H9 (cell line): ENCODE measurements around the gene ANKZF1. TPM values are rescaled to one million over a fixed set of nuclear protein-coding genes. Genes with fewer than 3 reads are reported as not detected.
"Not testable (repeated sequence)": the region's sequence is repeated elsewhere in the genome, so short reads cannot be mapped to it uniquely, and the experiment has no call there.

Source experiments
- DNase-seq: peaks from one replicate; pipeline ENCODE4 v3.0.0-alpha.2; 2017
- H2AFZ ChIP-seq: one replicate; pipeline ENCODE4 v1.6.1; 2013; ENCODE audit warnings: mild to moderate bottlenecking, low read length, control low read depth, moderate library complexity
- H2AK5ac ChIP-seq: 2 replicates; pipeline ENCODE4 v1.6.1; 2013; ENCODE audit warnings: low read length, control low read depth, mixed read lengths; ENCODE audit not compliant: insufficient read length
- H2BK120ac ChIP-seq: one replicate; pipeline ENCODE4 v1.6.1; 2013; ENCODE audit warnings: low read depth, mild to moderate bottlenecking, low read length, control low read depth, inconsistent platforms; ENCODE audit not compliant: poor library complexity, severe bottlenecking
- H2BK12ac ChIP-seq: 2 replicates; pipeline ENCODE4 v1.6.1; 2013; ENCODE audit warnings: low read length, control low read depth, mixed read lengths, low read depth; ENCODE audit not compliant: insufficient read length
- H2BK15ac ChIP-seq: 2 replicates; pipeline ENCODE4 v1.6.1; 2013; ENCODE audit warnings: low read depth, low read length, control low read depth
- H2BK20ac ChIP-seq: one replicate; pipeline ENCODE4 v1.6.1; 2013; ENCODE audit warnings: low read depth, mild to moderate bottlenecking, low read length, control low read depth, inconsistent platforms; ENCODE audit not compliant: poor library complexity, severe bottlenecking
- H2BK5ac ChIP-seq: 2 replicates; pipeline ENCODE4 v1.6.1; 2013; ENCODE audit warnings: low read length, control low read depth, mixed read lengths; ENCODE audit not compliant: insufficient read length
- H3K14ac ChIP-seq: 2 replicates; pipeline ENCODE4 v1.6.1; 2013; ENCODE audit warnings: low read length, control low read depth; ENCODE audit not compliant: insufficient read depth
- H3K18ac ChIP-seq: 2 replicates; pipeline ENCODE4 v1.6.1; 2013; ENCODE audit warnings: low read depth, mild to moderate bottlenecking, mixed read lengths, low read length, control low read depth; ENCODE audit not compliant: insufficient read length
- H3K23ac ChIP-seq: 2 replicates; pipeline ENCODE4 v1.6.1; 2013; ENCODE audit warnings: low read length, control low read depth, mixed read lengths, low read depth; ENCODE audit not compliant: insufficient read length
- H3K23me2 ChIP-seq: 2 replicates; pipeline ENCODE4 v1.6.1; 2013; ENCODE audit warnings: low read depth, mild to moderate bottlenecking, mixed read lengths, low read length, control low read depth; ENCODE audit not compliant: insufficient read length, poor library complexity, severe bottlenecking
- H3K27ac ChIP-seq: 2 replicates; pipeline ENCODE4 v1.5.1; 2013; ENCODE audit warnings: low read length, control low read depth, mixed read lengths, low read depth; ENCODE audit not compliant: insufficient read length
- H3K27me3 ChIP-seq: 2 replicates; pipeline ENCODE4 v1.6.1; 2013; ENCODE audit warnings: low read length, control low read depth, inconsistent platforms; ENCODE audit not compliant: insufficient read depth
- H3K4ac ChIP-seq: 2 replicates; pipeline ENCODE4 v1.6.1; 2013; ENCODE audit warnings: low read depth, mild to moderate bottlenecking, control low read depth, inconsistent platforms, low read length, moderate library complexity
- H3K4me1 ChIP-seq: 2 replicates; pipeline ENCODE4 v1.6.1; 2013; ENCODE audit warnings: low read length, control low read depth, inconsistent platforms; ENCODE audit not compliant: insufficient read depth
- H3K4me2 ChIP-seq: 2 replicates; pipeline ENCODE4 v1.6.1; 2013; ENCODE audit warnings: low read length, control low read depth, mixed read lengths; ENCODE audit not compliant: insufficient read length, insufficient read depth
- H3K56ac ChIP-seq: 2 replicates; pipeline ENCODE4 v1.6.1; 2013; ENCODE audit warnings: low read depth, mild to moderate bottlenecking, mixed read lengths, low read length, control low read depth; ENCODE audit not compliant: insufficient read length
- H3K79me1 ChIP-seq: 2 replicates; pipeline ENCODE4 v1.6.1; 2013; ENCODE audit warnings: low read depth, mild to moderate bottlenecking, moderate library complexity, low read length, control low read depth, inconsistent platforms; ENCODE audit not compliant: insufficient read depth, poor library complexity, severe bottlenecking
- H3K79me2 ChIP-seq: 2 replicates; pipeline ENCODE4 v1.6.1; 2013; ENCODE audit warnings: low read length, control low read depth, inconsistent platforms; ENCODE audit not compliant: insufficient read depth
- H3K9ac ChIP-seq: 2 replicates; pipeline ENCODE4 v1.6.1; 2013; ENCODE audit warnings: low read length, control low read depth, mixed read lengths; ENCODE audit not compliant: insufficient read length; ENCODE audit errors: extremely low read depth
- H3K9me3 ChIP-seq: one replicate; pipeline ENCODE4 v1.6.1; 2013; ENCODE audit warnings: low read depth, low read length, inconsistent platforms; ENCODE audit not compliant: control insufficient read depth
- H3T11ph ChIP-seq: one replicate; pipeline ENCODE4 v1.6.1; 2013; ENCODE audit warnings: mild to moderate bottlenecking, low read length, control low read depth, inconsistent platforms
- H4K20me1 ChIP-seq: one replicate; pipeline ENCODE4 v1.6.1; 2013; ENCODE audit not compliant: control insufficient read depth, insufficient read length, insufficient read depth
- H4K5ac ChIP-seq: 2 replicates; pipeline ENCODE4 v1.6.1; 2013; ENCODE audit warnings: low read depth, mild to moderate bottlenecking, mixed read lengths, low read length, control low read depth; ENCODE audit not compliant: insufficient read length
- H4K8ac ChIP-seq: replicated peaks from 2 replicates; pipeline ENCODE4 v1.6.1; 2013; ENCODE audit warnings: low read length, control low read depth, mixed read lengths, low read depth; ENCODE audit not compliant: insufficient read length
- H4K91ac ChIP-seq: 2 replicates; pipeline ENCODE4 v1.6.1; 2013; ENCODE audit warnings: low read depth, mild to moderate bottlenecking, moderate library complexity, mixed read lengths, low read length, control low read depth; ENCODE audit not compliant: insufficient read length
- H3K27ac Mint-ChIP-seq, 3 experiments: 2 replicates in 2 of 3; 3 replicates in 1 of 3; pipeline ENCODE4 v1.8.0; 2020 to 2021; ENCODE audit warnings: mixed read lengths in 3 of 3, mild to moderate bottlenecking in 1 of 3, moderate library complexity in 1 of 3
- H3K27me3 Mint-ChIP-seq: 2 replicates; pipeline ENCODE4 v1.8.0; 2021; ENCODE audit warnings: low read depth, mild to moderate bottlenecking, moderate library complexity, mixed read lengths
- H3K36me3 Mint-ChIP-seq, 3 experiments: 2 replicates in 2 of 3; 3 replicates in 1 of 3; pipeline ENCODE4 v1.8.0; 2020 to 2021; ENCODE audit warnings: low read depth in 3 of 3, mixed read lengths in 3 of 3; ENCODE audit not compliant: insufficient read depth in 1 of 3
- H3K4me1 Mint-ChIP-seq, 2 experiments: 2 replicates each; pipeline ENCODE4 v1.8.0; 2020; ENCODE audit warnings: mixed read lengths in 2 of 2
- H3K4me3 Mint-ChIP-seq, 2 experiments: 2 replicates in 1 of 2; 3 replicates in 1 of 2; pipeline ENCODE4 v1.8.0; 2020 to 2021; ENCODE audit warnings: mild to moderate bottlenecking in 2 of 2, mixed read lengths in 2 of 2, moderate library complexity in 1 of 2
- H3K9me3 Mint-ChIP-seq, 2 experiments: 2 replicates in 1 of 2; 3 replicates in 1 of 2; pipeline ENCODE4 v1.8.0; 2020; ENCODE audit warnings: mild to moderate bottlenecking in 2 of 2, mixed read lengths in 2 of 2, moderate library complexity in 1 of 2
- WGBS: extraction: QIAGEN DNeasy Blood & Tissue Kit; methylation state at CpG from one replicate; pipeline ENCODE4 v1.1.7; 2013; ENCODE audit warnings: missing lambda C conversion rate, low lambda C conversion rate, mixed read lengths; ENCODE audit not compliant: insufficient read length; ENCODE audit errors: extremely low coverage; 5-methylcytosine and 5-hydroxymethylcytosine counted together
- total RNA-seq: library from RNA; stranded (reverse); gene quantifications from 2 replicates; pipeline ENCODE4 v1.2.1, GENCODE V29; 2021
- TF ChIP-seq, protein P1 (sequence below): fragments of 200-600 bp; sonication (generic); conservative IDR thresholded peaks from 3 replicates; pipeline ENCODE4 v1.8.0; 2021; ENCODE audit warnings: antibody characterized with exemption, mild to moderate bottlenecking

ANKZF1 gene
- total RNA-seq, 1 experiment from 2014 or later, result 55.4 TPM

DNA sequence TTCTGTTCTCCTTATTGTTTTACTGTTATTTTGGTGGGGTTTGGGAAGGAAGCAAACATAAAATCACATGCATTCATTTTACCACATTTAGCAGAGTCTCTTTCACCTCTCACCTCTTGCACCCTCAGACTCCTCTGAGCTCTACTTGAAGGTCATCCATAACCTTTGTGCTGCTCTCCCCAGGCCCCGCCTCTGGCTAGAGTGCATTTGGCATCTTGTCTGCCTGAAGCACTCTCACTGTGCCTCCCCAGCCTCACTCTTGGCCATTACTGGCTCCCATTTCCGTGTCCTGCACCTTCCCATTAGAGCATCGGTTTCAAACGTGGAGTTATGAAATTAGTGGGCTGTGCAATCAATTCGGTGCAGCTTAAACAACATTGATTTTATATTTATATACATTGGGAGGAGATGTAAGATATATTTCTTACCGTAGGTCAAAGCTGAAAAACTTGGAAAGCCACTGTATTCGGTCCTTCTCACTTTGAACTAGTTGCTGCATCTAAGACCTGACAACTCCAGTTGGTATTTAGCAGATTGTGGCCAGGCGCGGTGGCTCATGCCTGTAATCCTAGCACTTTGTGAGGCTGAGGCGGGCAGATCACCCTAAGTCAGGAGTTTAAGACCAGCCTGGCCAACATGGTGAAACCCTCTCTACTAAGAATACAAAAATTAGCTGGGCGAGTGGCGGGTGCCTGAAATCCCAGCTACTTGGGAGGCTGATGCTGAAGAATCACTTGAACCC is 30.0 kb upstream of the ANKZF1 start:
- DNase-seq, result no peak
- no peaks in the 10 kb centered on the region for H3K79me1 ChIP-seq
- H3K27me3 Mint-ChIP-seq, result peaks cover 19% of the 10 kb centered on the region
- no peak overlapping the region for H4K91ac ChIP-seq
- H3K14ac ChIP-seq, result no peak overlapping the region
- H3T11ph ChIP-seq, result no peak overlapping the region
- peak overlapping the region in 1 of 2 experiments; percentile 18; a peak in 1 of 5 replicates for H3K4me3 Mint-ChIP-seq
- H3K56ac ChIP-seq, result no peak overlapping the region
- H2BK120ac ChIP-seq, result no peak overlapping the region
- no peak overlapping the region for H2BK20ac ChIP-seq
- no CpG with 5 or more reads among the region's 12 CpGs for WGBS
- no peak overlapping the region for H4K8ac ChIP-seq
- H3K79me2 ChIP-seq, result no peaks in the 10 kb centered on the region
- H3K9me3 ChIP-seq, result no peaks in the 10 kb centered on the region
- peaks cover 2 to 4% (median 3%) of the 10 kb centered on the region in 3 experiments; a peak in 4 of 7 replicates for H3K36me3 Mint-ChIP-seq
- no peaks in the 10 kb centered on the region for H3K4me1 ChIP-seq
- no peak overlapping the region for H3K27ac ChIP-seq
- no peaks in the 10 kb centered on the region for H3K27me3 ChIP-seq
- no peak overlapping the region for H2BK15ac ChIP-seq
- no peak overlapping the region; a peak in 1 of 7 replicates for H3K27ac Mint-ChIP-seq
- no peak overlapping the region for H2BK5ac ChIP-seq
- no peak overlapping the region for H3K4ac ChIP-seq
- H3K9me3 Mint-ChIP-seq, result peaks cover 6 to 7% of the 10 kb centered on the region in 2 experiments; a peak in 4 of 5 replicates
- H2BK12ac ChIP-seq, result no peak overlapping the region
- peak overlapping the region; percentile 25 for H3K18ac ChIP-seq
- H2AFZ ChIP-seq, result no peak overlapping the region
- no peak overlapping the region for H3K9ac ChIP-seq
- H3K23me2 ChIP-seq, result no peaks in the 10 kb centered on the region
- H4K20me1 ChIP-seq, result no peaks in the 10 kb centered on the region
- TF ChIP-seq, protein P1, sequence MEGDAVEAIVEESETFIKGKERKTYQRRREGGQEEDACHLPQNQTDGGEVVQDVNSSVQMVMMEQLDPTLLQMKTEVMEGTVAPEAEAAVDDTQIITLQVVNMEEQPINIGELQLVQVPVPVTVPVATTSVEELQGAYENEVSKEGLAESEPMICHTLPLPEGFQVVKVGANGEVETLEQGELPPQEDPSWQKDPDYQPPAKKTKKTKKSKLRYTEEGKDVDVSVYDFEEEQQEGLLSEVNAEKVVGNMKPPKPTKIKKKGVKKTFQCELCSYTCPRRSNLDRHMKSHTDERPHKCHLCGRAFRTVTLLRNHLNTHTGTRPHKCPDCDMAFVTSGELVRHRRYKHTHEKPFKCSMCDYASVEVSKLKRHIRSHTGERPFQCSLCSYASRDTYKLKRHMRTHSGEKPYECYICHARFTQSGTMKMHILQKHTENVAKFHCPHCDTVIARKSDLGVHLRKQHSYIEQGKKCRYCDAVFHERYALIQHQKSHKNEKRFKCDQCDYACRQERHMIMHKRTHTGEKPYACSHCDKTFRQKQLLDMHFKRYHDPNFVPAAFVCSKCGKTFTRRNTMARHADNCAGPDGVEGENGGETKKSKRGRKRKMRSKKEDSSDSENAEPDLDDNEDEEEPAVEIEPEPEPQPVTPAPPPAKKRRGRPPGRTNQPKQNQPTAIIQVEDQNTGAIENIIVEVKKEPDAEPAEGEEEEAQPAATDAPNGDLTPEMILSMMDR, result no peak
- peaks cover 11 to 20% of the 10 kb centered on the region in 2 experiments for H3K4me1 Mint-ChIP-seq
- no peak overlapping the region for H4K5ac ChIP-seq
- no peak overlapping the region for H3K23ac ChIP-seq
- H2AK5ac ChIP-seq, result peak overlapping the region; percentile 80
- H3K4me2 ChIP-seq, result no peak overlapping the region

DNA sequence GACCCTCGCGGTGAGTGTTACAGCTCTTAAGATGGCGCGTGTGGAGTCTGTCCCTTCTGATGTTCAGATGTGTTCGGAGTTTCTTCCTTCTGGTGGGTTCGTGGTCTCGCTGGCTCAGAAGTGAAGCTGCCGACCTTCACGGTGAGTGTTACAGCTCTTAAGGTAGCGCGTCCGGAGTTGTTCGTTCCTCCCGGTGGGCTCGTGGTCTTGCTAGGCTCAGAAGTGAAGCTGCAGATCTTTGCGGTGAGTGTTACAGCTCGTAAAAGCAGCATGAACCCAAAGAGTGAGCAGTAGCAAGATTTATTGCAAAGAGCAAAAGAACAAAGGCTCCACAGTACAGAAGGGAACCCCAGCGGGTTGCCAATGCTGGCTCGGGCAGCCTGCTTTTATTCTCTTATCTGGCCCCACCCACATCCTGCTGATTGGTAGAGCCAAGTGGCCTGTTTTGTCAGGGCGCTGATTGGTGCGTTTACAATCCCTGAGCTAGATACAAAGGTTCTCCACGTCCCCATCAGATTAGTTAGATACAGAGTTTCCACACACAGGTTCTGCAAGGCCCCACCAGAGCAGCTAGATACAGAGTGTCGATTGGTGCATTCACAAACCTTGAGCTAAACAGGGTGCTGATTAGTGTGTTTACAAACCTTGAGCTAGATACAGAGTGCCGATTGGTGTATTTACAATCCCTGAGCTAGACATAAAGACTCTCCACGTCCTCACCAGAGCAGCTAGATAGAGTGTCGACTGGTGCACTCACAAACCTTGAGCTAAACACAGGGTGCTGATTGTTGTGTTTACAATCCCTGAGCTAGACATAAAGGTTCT is 28.9 kb upstream of the ANKZF1 start:
- H3K14ac ChIP-seq, H4K5ac ChIP-seq, H3K4me3 Mint-ChIP-seq, H2BK120ac ChIP-seq, H3K79me2 ChIP-seq, DNase-seq, H3K23ac ChIP-seq, H3K23me2 ChIP-seq, H3K9ac ChIP-seq, H3K79me1 ChIP-seq, H2BK15ac ChIP-seq, H2BK20ac ChIP-seq, H3K4me2 ChIP-seq, H4K91ac ChIP-seq, H3K27me3 ChIP-seq, H2BK12ac ChIP-seq, H3K9me3 Mint-ChIP-seq, H3K36me3 Mint-ChIP-seq, H3K4ac ChIP-seq, H2BK5ac ChIP-seq, H3K9me3 ChIP-seq, H3K27ac ChIP-seq, H4K20me1 ChIP-seq, H2AK5ac ChIP-seq, H2AFZ ChIP-seq, H3K56ac ChIP-seq, H3K4me1 ChIP-seq, H3K18ac ChIP-seq, H4K8ac ChIP-seq, H3T11ph ChIP-seq: not testable (repeated sequence)
- WGBS, result no CpG with 5 or more reads among the region's 26 CpGs
- H3K27me3 Mint-ChIP-seq, result peaks cover 13% of the 10 kb centered on the region
- H3K27ac Mint-ChIP-seq, result peak overlapping the region; percentile 6 to 91 (median 76); a peak in 4 of 7 replicates
- peaks cover 11 to 17% of the 10 kb centered on the region in 2 experiments for H3K4me1 Mint-ChIP-seq
